DND-41 (cell line): Measurements from ENCODE around the gene CRISP1.

Source experiments
- EZH2 ChIP-seq: IDR thresholded peaks from 3 replicates; pipeline ENCODE4 v1.6.1; 2012; ENCODE audit warnings: borderline replicate concordance, low read depth, mild to moderate bottlenecking, moderate library complexity, low read length, inconsistent platforms; ENCODE audit not compliant: severe bottlenecking
- TF ChIP-seq, protein P1 (sequence below): IDR thresholded peaks from 2 replicates; pipeline ENCODE4 v1.5.1; 2012; ENCODE audit warnings: borderline replicate concordance, low read length, moderate library complexity, mild to moderate bottlenecking; ENCODE audit not compliant: poor library complexity, severe bottlenecking; ENCODE audit errors: extremely low read depth

DNA sequence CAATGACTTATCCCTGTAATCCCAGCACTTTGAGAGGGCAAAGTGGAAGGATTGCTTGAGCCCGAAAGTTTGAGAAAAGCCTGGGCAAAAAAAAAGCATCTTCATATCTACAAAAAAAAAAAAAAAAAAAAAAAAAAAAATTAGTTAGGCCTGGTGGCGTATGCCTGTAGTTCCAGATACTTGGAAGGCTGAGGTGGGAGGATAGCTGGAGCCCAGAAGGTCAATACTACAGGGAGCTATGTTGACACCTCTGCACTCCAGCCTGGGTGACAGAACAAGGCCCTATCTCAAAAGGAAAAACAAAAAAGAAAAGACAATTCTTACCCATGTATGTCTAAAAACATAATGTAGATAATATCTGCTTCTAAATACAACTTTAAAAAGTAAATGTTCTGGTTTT is 27.2 kb downstream of the CRISP1 start:
- TF ChIP-seq, protein P1, sequence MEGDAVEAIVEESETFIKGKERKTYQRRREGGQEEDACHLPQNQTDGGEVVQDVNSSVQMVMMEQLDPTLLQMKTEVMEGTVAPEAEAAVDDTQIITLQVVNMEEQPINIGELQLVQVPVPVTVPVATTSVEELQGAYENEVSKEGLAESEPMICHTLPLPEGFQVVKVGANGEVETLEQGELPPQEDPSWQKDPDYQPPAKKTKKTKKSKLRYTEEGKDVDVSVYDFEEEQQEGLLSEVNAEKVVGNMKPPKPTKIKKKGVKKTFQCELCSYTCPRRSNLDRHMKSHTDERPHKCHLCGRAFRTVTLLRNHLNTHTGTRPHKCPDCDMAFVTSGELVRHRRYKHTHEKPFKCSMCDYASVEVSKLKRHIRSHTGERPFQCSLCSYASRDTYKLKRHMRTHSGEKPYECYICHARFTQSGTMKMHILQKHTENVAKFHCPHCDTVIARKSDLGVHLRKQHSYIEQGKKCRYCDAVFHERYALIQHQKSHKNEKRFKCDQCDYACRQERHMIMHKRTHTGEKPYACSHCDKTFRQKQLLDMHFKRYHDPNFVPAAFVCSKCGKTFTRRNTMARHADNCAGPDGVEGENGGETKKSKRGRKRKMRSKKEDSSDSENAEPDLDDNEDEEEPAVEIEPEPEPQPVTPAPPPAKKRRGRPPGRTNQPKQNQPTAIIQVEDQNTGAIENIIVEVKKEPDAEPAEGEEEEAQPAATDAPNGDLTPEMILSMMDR, result no peak
- TF ChIP-seq EZH2, result no peak
